ENCODE results near the gene ATP6V1A.

GRCh38 chr3:113773381-113773780 lies 26.5 kb downstream of the ATP6V1A start:
- TF ChIP-seq, protein P1, sequence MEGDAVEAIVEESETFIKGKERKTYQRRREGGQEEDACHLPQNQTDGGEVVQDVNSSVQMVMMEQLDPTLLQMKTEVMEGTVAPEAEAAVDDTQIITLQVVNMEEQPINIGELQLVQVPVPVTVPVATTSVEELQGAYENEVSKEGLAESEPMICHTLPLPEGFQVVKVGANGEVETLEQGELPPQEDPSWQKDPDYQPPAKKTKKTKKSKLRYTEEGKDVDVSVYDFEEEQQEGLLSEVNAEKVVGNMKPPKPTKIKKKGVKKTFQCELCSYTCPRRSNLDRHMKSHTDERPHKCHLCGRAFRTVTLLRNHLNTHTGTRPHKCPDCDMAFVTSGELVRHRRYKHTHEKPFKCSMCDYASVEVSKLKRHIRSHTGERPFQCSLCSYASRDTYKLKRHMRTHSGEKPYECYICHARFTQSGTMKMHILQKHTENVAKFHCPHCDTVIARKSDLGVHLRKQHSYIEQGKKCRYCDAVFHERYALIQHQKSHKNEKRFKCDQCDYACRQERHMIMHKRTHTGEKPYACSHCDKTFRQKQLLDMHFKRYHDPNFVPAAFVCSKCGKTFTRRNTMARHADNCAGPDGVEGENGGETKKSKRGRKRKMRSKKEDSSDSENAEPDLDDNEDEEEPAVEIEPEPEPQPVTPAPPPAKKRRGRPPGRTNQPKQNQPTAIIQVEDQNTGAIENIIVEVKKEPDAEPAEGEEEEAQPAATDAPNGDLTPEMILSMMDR (IDR thresholded peaks at IDR 0.05) = no peak
- no peak for TF ChIP-seq POLR2AphosphoS5 (IDR thresholded peaks at IDR 0.05)
- TF ChIP-seq POLR2A (IDR thresholded peaks at IDR 0.05) = no peak

All from gastroesophageal sphincter (tissue), 3 donors.